NCI-H446 treated with DMSO at 0.1 percent for 48 hours (cell line): ENCODE measurements around the gene TIAM2.
"Not testable (repeated sequence)": the region's sequence is repeated elsewhere in the genome, so short reads cannot be mapped to it uniquely, and the experiment has no call there.

ENCODE experiments used
- DNase-seq: peaks from one replicate; lab custom pipeline; 2025; lab: John Stamatoyannopoulos, UW

The TIAM2 gene

GRCh38 chr6:154995254-154996015 lies at the start of gene TIAM2:
TSS of gene TIAM2 (plus strand) at chr6:154995315. CDS start at chr6:155129224, 133,909 bp downstream.
- DNase-seq = no peak

- DNase-seq = no peak
Observed at GRCh38 chr6:154950979-154951344, 44.2 kb upstream of the TIAM2 start.

GRCh38 chr6:154951345-154952200 lies 43.5 kb upstream of the TIAM2 start:
- DNase-seq = no peak

- no peak for DNase-seq
Observed at GRCh38 chr6:154953644-154954043, 41.5 kb upstream of the TIAM2 start.

GRCh38 chr6:154954347-154954746 lies 40.8 kb upstream of the TIAM2 start:
- no peak for DNase-seq

- DNase-seq = no peak
Observed at GRCh38 chr6:154956771-154957522, 38.2 kb upstream of the TIAM2 start.

- no peak for DNase-seq
Observed at GRCh38 chr6:154958469-154958868, 36.6 kb upstream of the TIAM2 start.

GRCh38 chr6:154960299-154960843 lies 34.7 kb upstream of the TIAM2 start:
- DNase-seq = no peak

GRCh38 chr6:154960854-154961530 lies 34.1 kb upstream of the TIAM2 start:
- no peak for DNase-seq

- no peak for DNase-seq
Observed at GRCh38 chr6:154962753-154963152, 32.4 kb upstream of the TIAM2 start.

- not testable (repeated sequence) for DNase-seq
Observed at GRCh38 chr6:154966065-154966770, 28.9 kb upstream of the TIAM2 start.

- no peak for DNase-seq
Observed at GRCh38 chr6:154969796-154970195, 25.3 kb upstream of the TIAM2 start.

GRCh38 chr6:154974485-154975149 lies 20.5 kb upstream of the TIAM2 start:
- DNase-seq = no peak

- DNase-seq = no peak
Observed at GRCh38 chr6:154977588-154977987, 17.5 kb upstream of the TIAM2 start.

- DNase-seq = no peak
Observed at GRCh38 chr6:154980273-154981078, 14.6 kb upstream of the TIAM2 start.

GRCh38 chr6:154981079-154981870 lies 13.8 kb upstream of the TIAM2 start:
- DNase-seq = no peak

- no peak for DNase-seq
Observed at GRCh38 chr6:154984146-154984545, 11.0 kb upstream of the TIAM2 start.

- DNase-seq = no peak
Observed at GRCh38 chr6:154986787-154987235, 8.3 kb upstream of the TIAM2 start.

GRCh38 chr6:154989448-154989847 lies 5.7 kb upstream of the TIAM2 start:
- DNase-seq = no peak
